DND-41 (cell line): Measurements from ENCODE around the gene ACOT13.

Experiments used
- ATAC-seq: fragments of 200-7000 bp; cut with Tn5 transposase; 3 replicates; pipeline ENCODE4 v1.9.1; 2021; ENCODE audit warnings: low read depth; ENCODE audit not compliant: insufficient read depth
- DNase-seq: peaks from one replicate; pipeline ENCODE4 v3.0.0-alpha.2; 2020
- H2AFZ ChIP-seq: 2 replicates; pipeline ENCODE4 v1.6.0; 2012; ENCODE audit warnings: low read depth, low read length
- H3K27ac ChIP-seq: 2 replicates; pipeline ENCODE4 v1.5.1; 2012; ENCODE audit warnings: low read length, inconsistent platforms
- H3K27me3 ChIP-seq: fragments of 200-600 bp; sonication (generic); 2 replicates; pipeline ENCODE4 v1.6.0; 2012; ENCODE audit warnings: low read length, mild to moderate bottlenecking, inconsistent platforms; ENCODE audit not compliant: insufficient read depth, poor library complexity
- H3K36me3 ChIP-seq: 2 replicates; pipeline ENCODE4 v1.5.1; 2012; ENCODE audit warnings: low read length, inconsistent platforms; ENCODE audit not compliant: insufficient read depth
- H3K4me1 ChIP-seq: 2 replicates; pipeline ENCODE4 v1.5.1; 2012; ENCODE audit warnings: mild to moderate bottlenecking, low read length; ENCODE audit not compliant: insufficient read depth
- H3K4me2 ChIP-seq: 2 replicates; pipeline ENCODE4 v1.6.0; 2012; ENCODE audit warnings: mild to moderate bottlenecking, moderate library complexity, low read length, inconsistent platforms; ENCODE audit not compliant: insufficient read depth
- H3K4me3 ChIP-seq, 2 experiments: fragments of 200-600 bp in 1 of 2; shearing (Covaris generic) in 1 of 2; 2 replicates each; pipeline ENCODE4 v1.5.1; 2012 to 2016; ENCODE audit warnings: inconsistent platforms in 2 of 2, low read length in 2 of 2, mild to moderate bottlenecking in 2 of 2, low read depth in 1 of 2, moderate library complexity in 1 of 2
- H3K79me2 ChIP-seq: 2 replicates; pipeline ENCODE4 v1.6.0; 2012; ENCODE audit warnings: low read length, inconsistent platforms; ENCODE audit not compliant: insufficient read depth
- H3K9ac ChIP-seq: 2 replicates; pipeline ENCODE4 v1.6.0; 2012; ENCODE audit warnings: low read depth, mild to moderate bottlenecking, inconsistent platforms, low read length, moderate library complexity
- H3K9me3 ChIP-seq: 2 replicates; pipeline ENCODE4 v1.5.1; 2012; ENCODE audit warnings: low read length, moderate library complexity, mild to moderate bottlenecking, inconsistent platforms; ENCODE audit not compliant: insufficient read depth, severe bottlenecking
- H4K20me1 ChIP-seq: 2 replicates; pipeline ENCODE4 v1.6.0; 2012; ENCODE audit warnings: low read length; ENCODE audit not compliant: insufficient read depth
- CTCF ChIP-seq: IDR thresholded peaks from 2 replicates; pipeline ENCODE4 v1.5.1; 2012; ENCODE audit warnings: borderline replicate concordance, low read length, moderate library complexity, mild to moderate bottlenecking; ENCODE audit not compliant: poor library complexity, severe bottlenecking; ENCODE audit errors: extremely low read depth
- EZH2 ChIP-seq: IDR thresholded peaks from 3 replicates; pipeline ENCODE4 v1.6.1; 2012; ENCODE audit warnings: borderline replicate concordance, low read depth, mild to moderate bottlenecking, moderate library complexity, low read length, inconsistent platforms; ENCODE audit not compliant: severe bottlenecking

The ACOT13 gene

GRCh38 chr6:24689964-24690363 lies 23.1 kb downstream of the ACOT13 start:
- no peaks in the 10 kb centered on the region for H3K4me1 ChIP-seq
- no peak overlapping the region for H3K27ac ChIP-seq
- no peak overlapping the region for H3K9ac ChIP-seq
- no peak overlapping the region for H3K4me2 ChIP-seq
- ATAC-seq, result no peak
- TF ChIP-seq CTCF (no peak), EZH2 (no peak)
- H3K27me3 ChIP-seq, result no peaks in the 10 kb centered on the region
- H3K79me2 ChIP-seq, result no peaks in the 10 kb centered on the region
- no peaks in the 10 kb centered on the region for H4K20me1 ChIP-seq
- peaks cover 3% of the 10 kb centered on the region; the same call in 1 of the 2 replicates for H3K36me3 ChIP-seq
- DNase-seq, result no peak
- no peak overlapping the region for H3K4me3 ChIP-seq
- H2AFZ ChIP-seq, result no peak overlapping the region
- H3K9me3 ChIP-seq, result no peaks in the 10 kb centered on the region

- Histone ChIP-seq H2AFZ (no peak overlapping the region), H3K9me3 (no peaks in the 10 kb centered on the region), H3K27me3 (no peaks in the 10 kb centered on the region), H3K4me3 (no peak overlapping the region), H3K36me3 (peaks cover 3% of the 10 kb centered on the region; the same call in 1 of the 2 replicates), H4K20me1 (no peaks in the 10 kb centered on the region), H3K4me1 (no peaks in the 10 kb centered on the region), H3K9ac (no peak overlapping the region), H3K79me2 (no peaks in the 10 kb centered on the region), H3K4me2 (no peak overlapping the region), H3K27ac (no peak overlapping the region)
- no peak for TF ChIP-seq CTCF
- no peak for TF ChIP-seq EZH2
- DNase-seq, result no peak
- no peak for ATAC-seq
Observed at GRCh38 chr6:24690593-24690992, 23.7 kb downstream of the ACOT13 start.

GRCh38 chr6:24691550-24691949 lies 24.7 kb downstream of the ACOT13 start:
- no peaks in the 10 kb centered on the region for H3K79me2 ChIP-seq
- H3K4me3 ChIP-seq, result no peak overlapping the region
- no peaks in the 10 kb centered on the region for H3K9me3 ChIP-seq
- TF ChIP-seq EZH2 (no peak), CTCF (no peak)
- no peak overlapping the region for H2AFZ ChIP-seq
- peaks cover 3% of the 10 kb centered on the region; the same call in 1 of the 2 replicates for H3K36me3 ChIP-seq
- no peak for ATAC-seq
- H4K20me1 ChIP-seq, result no peaks in the 10 kb centered on the region
- no peak for DNase-seq
- no peak overlapping the region for H3K27ac ChIP-seq
- no peak overlapping the region for H3K4me2 ChIP-seq
- H3K9ac ChIP-seq, result no peak overlapping the region
- H3K27me3 ChIP-seq, result no peaks in the 10 kb centered on the region
- H3K4me1 ChIP-seq, result no peaks in the 10 kb centered on the region

- Histone ChIP-seq H3K4me2 (no peak overlapping the region), H3K9me3 (no peaks in the 10 kb centered on the region), H3K27ac (no peak overlapping the region), H3K4me1 (no peaks in the 10 kb centered on the region), H3K4me3 (no peak overlapping the region), H3K9ac (no peak overlapping the region), H3K27me3 (no peaks in the 10 kb centered on the region), H3K36me3 (peaks cover 3% of the 10 kb centered on the region; the same call in 1 of the 2 replicates), H3K79me2 (no peaks in the 10 kb centered on the region), H2AFZ (no peak overlapping the region), H4K20me1 (no peaks in the 10 kb centered on the region)
- TF ChIP-seq CTCF (no peak), EZH2 (no peak)
- DNase-seq (no peak), ATAC-seq (no peak)
Observed at GRCh38 chr6:24692003-24692402, 25.1 kb downstream of the ACOT13 start.
